ENCODE results near the gene FMR1NB.

Gene FMR1NB

GRCh38 chrX:147981038-147981752 is at the start of gene FMR1NB:
FMR1NB (plus strand) TSS chrX:147981337; CDS start chrX:147981403, 66 bp downstream.
- DNase-seq = no peak

- DNase-seq = no peak
These were observed 47.3 kb upstream of the FMR1NB start for GRCh38 chrX:147933815-147934214.

- DNase-seq = no peak
These were observed 45.9 kb upstream of the FMR1NB start for GRCh38 chrX:147935156-147935758.

- DNase-seq = no peak
These were observed 35.9 kb upstream of the FMR1NB start for GRCh38 chrX:147945286-147945685.

- DNase-seq = no peak
These were observed 32.6 kb upstream of the FMR1NB start for GRCh38 chrX:147948531-147948930.

- no peak for DNase-seq
These were observed 30.8 kb upstream of the FMR1NB start for GRCh38 chrX:147950352-147950751.

- no peak for DNase-seq
These were observed 27.2 kb upstream of the FMR1NB start for GRCh38 chrX:147953976-147954375.

- DNase-seq = no peak
These were observed 23.8 kb upstream of the FMR1NB start for GRCh38 chrX:147957291-147957690.

- DNase-seq = no peak
These were observed 22.8 kb upstream of the FMR1NB start for GRCh38 chrX:147958291-147958690.

GRCh38 chrX:147960722-147961121 is 20.4 kb upstream of the FMR1NB start:
- no peak for DNase-seq

GRCh38 chrX:147962476-147962875 is 18.7 kb upstream of the FMR1NB start:
- DNase-seq = no peak

GRCh38 chrX:147978931-147979330 is 2.2 kb upstream of the FMR1NB start:
- no peak for DNase-seq

GRCh38 chrX:148020329-148020728 is 39.2 kb downstream of the FMR1NB start:
- no peak for DNase-seq

- no peak for DNase-seq
These were observed 43.5 kb downstream of the FMR1NB start for GRCh38 chrX:148024425-148025148.

- DNase-seq = no peak
These were observed 54.2 kb downstream of the FMR1NB start for GRCh38 chrX:148035380-148035779.

- DNase-seq = no peak
These were observed 55.9 kb downstream of the FMR1NB start for GRCh38 chrX:148037020-148037419.

GRCh38 chrX:148043271-148043855 is 62.2 kb downstream of the FMR1NB start:
- DNase-seq = no peak

GRCh38 chrX:148047200-148047599 is 66.1 kb downstream of the FMR1NB start:
- DNase-seq = no peak

GRCh38 chrX:148049441-148049840 is 68.3 kb downstream of the FMR1NB start:
- no peak for DNase-seq

- no peak for DNase-seq
These were observed 70.8 kb downstream of the FMR1NB start for GRCh38 chrX:148051973-148052372.

GRCh38 chrX:148067285-148067684 is 86.1 kb downstream of the FMR1NB start:
- no peak for DNase-seq

GRCh38 chrX:148069759-148070503 is 88.8 kb downstream of the FMR1NB start:
- DNase-seq = no peak

- DNase-seq = no peak
These were observed 89.4 kb downstream of the FMR1NB start for GRCh38 chrX:148070504-148070877.

All from femur (tissue), 1 donor.